Measurements from ENCODE around the gene HTT-AS. TPM values are rescaled to one million over a fixed set of nuclear protein-coding genes. Genes with fewer than 3 reads are reported as not detected.
"Not testable (repeated sequence)": the region's sequence is repeated elsewhere in the genome, so short reads cannot be mapped to it uniquely, and the experiment has no call there.

The HTT-AS gene
- total and polyA plus RNA-seq, 7 experiments from 2014 or later = not detected

GRCh38 chr4:3096202-3096601 lies 21.9 kb upstream of the HTT-AS start:
- Mint-ChIP-seq H3K9me3 (no peaks in the 10 kb centered on the region), H3K4me1 (peaks cover 4 to 13% (median 9%) of the 10 kb centered on the region in 7 donors), H3K27ac (no peak overlapping the region), H3K4me3 (no peak overlapping the region), H3K36me3 (peaks cover 4 to 56% (median 29%) of the 10 kb centered on the region in 5 donors), H3K27me3 (no peaks in the 10 kb centered on the region)
- intact Hi-C loops (cut with micrococcal nuclease) = no loop called here
- H3K4me1 ChIP-seq (ENCODE audit: control insufficient read depth in 2 of 2, insufficient read depth in 2 of 2, low read length in 2 of 2) = no peaks in the 10 kb centered on the region
- DNase-seq (no peak), ATAC-seq (no peak)
- H3K9me3 ChIP-seq (ENCODE audit: control insufficient read depth in 2 of 3, low read length in 3 of 3) = no peaks in the 10 kb centered on the region
- no peaks in the 10 kb centered on the region for H3K27me3 ChIP-seq (ENCODE audit: control insufficient read depth in 2 of 2, insufficient read depth in 2 of 2, low read length in 2 of 2)
- POLR2A ChIA-PET = no interaction called here
- H3K4me3 ChIP-seq (ENCODE audit: low read length) = no peak overlapping the region
- peaks cover 0 to 46% (median 5%) of the 10 kb centered on the region in 3 experiments for H3K36me3 ChIP-seq (ENCODE audit: control insufficient read depth in 2 of 3, insufficient read depth in 3 of 3, low read length in 3 of 3)
- no peak overlapping the region for H3K27ac ChIP-seq (ENCODE audit: low read depth, low read length)
- CTCF ChIA-PET = interaction anchor here (0.6 kb wide), 1 partner anchor 8 kb away, joined by 4 read pairs; no protein-coding TSS in a partner anchor

GRCh38 chr4:3094701-3095100 lies 20.4 kb upstream of the HTT-AS start:
- H3K9me3 Mint-ChIP-seq; H3K9me3 ChIP-seq (ENCODE audit: control insufficient read depth in 2 of 3, low read length in 3 of 3); H3K4me3 ChIP-seq (ENCODE audit: low read length); intact Hi-C loops (cut with micrococcal nuclease); H3K4me1 ChIP-seq (ENCODE audit: control insufficient read depth in 2 of 2, insufficient read depth in 2 of 2, low read length in 2 of 2); POLR2A ChIA-PET; DNase-seq; H3K27me3 Mint-ChIP-seq; CTCF ChIA-PET; H3K4me3 Mint-ChIP-seq; H3K27ac ChIP-seq (ENCODE audit: low read depth, low read length); H3K27me3 ChIP-seq (ENCODE audit: control insufficient read depth in 2 of 2, insufficient read depth in 2 of 2, low read length in 2 of 2); ATAC-seq; H3K27ac Mint-ChIP-seq: not testable (repeated sequence)
- Mint-ChIP-seq H3K4me1 (peaks cover 4 to 15% (median 7%) of the 10 kb centered on the region in 7 donors), H3K36me3 (peaks cover 4 to 49% (median 29%) of the 10 kb centered on the region in 5 donors)
- H3K36me3 ChIP-seq (ENCODE audit: control insufficient read depth in 2 of 3, insufficient read depth in 3 of 3, low read length in 3 of 3) = peaks cover 0 to 32% (median 0%) of the 10 kb centered on the region in 3 experiments

- peak overlapping the region in 2 of 9 donors; percentile 36 to 77 for H3K27ac Mint-ChIP-seq
- Histone ChIP-seq H3K4me1 (ENCODE audit: control insufficient read depth in 2 of 2, insufficient read depth in 2 of 2, low read length in 2 of 2) (no peaks in the 10 kb centered on the region), H3K36me3 (ENCODE audit: control insufficient read depth in 2 of 3, insufficient read depth in 3 of 3, low read length in 3 of 3) (peaks cover 0 to 42% (median 0%) of the 10 kb centered on the region in 3 experiments), H3K27me3 (ENCODE audit: control insufficient read depth in 2 of 2, insufficient read depth in 2 of 2, low read length in 2 of 2) (no peaks in the 10 kb centered on the region), H3K27ac (ENCODE audit: low read depth, low read length) (no peak overlapping the region), H3K9me3 (ENCODE audit: control insufficient read depth in 2 of 3, low read length in 3 of 3) (no peaks in the 10 kb centered on the region), H3K4me3 (ENCODE audit: low read length) (no peak overlapping the region)
- no peaks in the 10 kb centered on the region for H3K27me3 Mint-ChIP-seq
- no peak for DNase-seq
- intact Hi-C loops (cut with micrococcal nuclease) = no loop called here
- peak overlapping the region in 1 of 10 donors; percentile 59 for H3K4me3 Mint-ChIP-seq
- H3K4me1 Mint-ChIP-seq = peaks cover 3 to 18% (median 4%) of the 10 kb centered on the region in 7 donors
- H3K36me3 Mint-ChIP-seq = peaks cover 4 to 57% (median 34%) of the 10 kb centered on the region in 5 donors
- ATAC-seq = no peak
- ChIA-PET CTCF (no interaction called here), POLR2A (no interaction called here)
- H3K9me3 Mint-ChIP-seq = no peaks in the 10 kb centered on the region
Measured at GRCh38 chr4:3091464-3091863, 17.1 kb upstream of the HTT-AS start.

GRCh38 chr4:3087115-3087797 lies 12.9 kb upstream of the HTT-AS start:
- Mint-ChIP-seq H3K27ac (peak overlapping the region in 1 of 9 donors; percentile 28), H3K4me3 (no peak overlapping the region), H3K36me3 (peaks cover 0 to 35% (median 13%) of the 10 kb centered on the region in 5 donors), H3K4me1 (peaks cover 25 to 41% (median 28%) of the 10 kb centered on the region in 7 donors), H3K9me3 (no peaks in the 10 kb centered on the region), H3K27me3 (no peaks in the 10 kb centered on the region)
- Histone ChIP-seq H3K9me3 (ENCODE audit: control insufficient read depth in 2 of 3, low read length in 3 of 3) (no peaks in the 10 kb centered on the region), H3K27me3 (ENCODE audit: control insufficient read depth in 2 of 2, insufficient read depth in 2 of 2, low read length in 2 of 2) (no peaks in the 10 kb centered on the region), H3K36me3 (ENCODE audit: control insufficient read depth in 2 of 3, insufficient read depth in 3 of 3, low read length in 3 of 3) (peaks cover 0 to 24% (median 0%) of the 10 kb centered on the region in 3 experiments), H3K4me3 (ENCODE audit: low read length) (no peak overlapping the region), H3K4me1 (ENCODE audit: control insufficient read depth in 2 of 2, insufficient read depth in 2 of 2, low read length in 2 of 2) (peaks cover 2% of the 10 kb centered on the region in 2 donors), H3K27ac (ENCODE audit: low read depth, low read length) (no peak overlapping the region)
- DNase-seq = no peak
- ChIA-PET POLR2A (no interaction called here), CTCF (interaction anchor here (0.6 kb wide), 1 partner anchor 20 kb away, joined by 3 read pairs; no protein-coding TSS in a partner anchor)
- intact Hi-C loops (cut with micrococcal nuclease) = no loop called here
- no peak for ATAC-seq

- H3K27me3 Mint-ChIP-seq = no peaks in the 10 kb centered on the region
- ATAC-seq = no peak
- Histone ChIP-seq H3K36me3 (ENCODE audit: control insufficient read depth in 2 of 3, insufficient read depth in 3 of 3, low read length in 3 of 3) (peaks cover 0 to 24% (median 0%) of the 10 kb centered on the region in 3 experiments), H3K27ac (ENCODE audit: low read depth, low read length) (no peak overlapping the region), H3K9me3 (ENCODE audit: control insufficient read depth in 2 of 3, low read length in 3 of 3) (no peaks in the 10 kb centered on the region), H3K27me3 (ENCODE audit: control insufficient read depth in 2 of 2, insufficient read depth in 2 of 2, low read length in 2 of 2) (no peaks in the 10 kb centered on the region), H3K4me1 (ENCODE audit: control insufficient read depth in 2 of 2, insufficient read depth in 2 of 2, low read length in 2 of 2) (peaks cover 6 to 7% of the 10 kb centered on the region in 2 donors), H3K4me3 (ENCODE audit: low read length) (no peak overlapping the region)
- H3K4me1 Mint-ChIP-seq = peaks cover 27 to 42% (median 34%) of the 10 kb centered on the region in 7 donors
- intact Hi-C loops (cut with micrococcal nuclease) = no loop called here
- DNase-seq = no peak
- ChIA-PET CTCF (no interaction called here), POLR2A (no interaction called here)
- peak overlapping the region in 1 of 9 donors; percentile 50 for H3K27ac Mint-ChIP-seq
- H3K4me3 Mint-ChIP-seq = no peak overlapping the region
- H3K9me3 Mint-ChIP-seq = no peaks in the 10 kb centered on the region
- H3K36me3 Mint-ChIP-seq = peaks cover 0 to 35% (median 13%) of the 10 kb centered on the region in 5 donors
Measured at GRCh38 chr4:3085948-3086670, 11.8 kb upstream of the HTT-AS start.

- peaks cover 0 to 28% (median 11%) of the 10 kb centered on the region in 5 donors for H3K36me3 Mint-ChIP-seq
- H3K27ac Mint-ChIP-seq = peak overlapping the region in 5 of 9 donors; percentile 4 to 56 (median 26)
- intact Hi-C loops (cut with micrococcal nuclease) = no loop called here
- no peak for ATAC-seq
- POLR2A ChIA-PET = no interaction called here
- peaks cover 6 to 7% of the 10 kb centered on the region in 2 donors for H3K4me1 ChIP-seq (ENCODE audit: control insufficient read depth in 2 of 2, insufficient read depth in 2 of 2, low read length in 2 of 2)
- no peaks in the 10 kb centered on the region for H3K9me3 ChIP-seq (ENCODE audit: control insufficient read depth in 2 of 3, low read length in 3 of 3)
- peaks cover 40 to 58% (median 53%) of the 10 kb centered on the region in 7 donors for H3K4me1 Mint-ChIP-seq
- peak overlapping the region in 2 of 10 donors; percentile 10 to 12 for H3K4me3 Mint-ChIP-seq
- no peak overlapping the region for H3K27ac ChIP-seq (ENCODE audit: low read depth, low read length)
- CTCF ChIA-PET = no interaction called here
- no peak for DNase-seq
- H3K36me3 ChIP-seq (ENCODE audit: control insufficient read depth in 2 of 3, insufficient read depth in 3 of 3, low read length in 3 of 3) = peaks cover 0 to 16% (median 0%) of the 10 kb centered on the region in 3 experiments
- no peaks in the 10 kb centered on the region for H3K27me3 ChIP-seq (ENCODE audit: control insufficient read depth in 2 of 2, insufficient read depth in 2 of 2, low read length in 2 of 2)
- H3K9me3 Mint-ChIP-seq = no peaks in the 10 kb centered on the region
- H3K27me3 Mint-ChIP-seq = no peaks in the 10 kb centered on the region
- no peak overlapping the region for H3K4me3 ChIP-seq (ENCODE audit: low read length)
Measured at GRCh38 chr4:3083732-3084131, 9.4 kb upstream of the HTT-AS start.
